ENCODE results near the gene MTR.

- TF ChIP-seq POLR2A (IDR thresholded peaks at IDR 0.05) (no peak), CTCF (IDR thresholded peaks at IDR 0.05) (no peak)
Measured at GRCh38 chr1:236948996-236949395, 153.9 kb downstream of the MTR start.

Data from lower leg skin (tissue), 3 donors.